ENCODE measurements around the gene HTR4. TPM values are rescaled to one million over a fixed set of nuclear protein-coding genes. Genes with fewer than 3 reads are reported as not detected.

The HTR4 gene
- total and polyA plus RNA-seq, 2 of the 4 experiments (the other 2 are of a cell fraction) = not detected

DNA sequence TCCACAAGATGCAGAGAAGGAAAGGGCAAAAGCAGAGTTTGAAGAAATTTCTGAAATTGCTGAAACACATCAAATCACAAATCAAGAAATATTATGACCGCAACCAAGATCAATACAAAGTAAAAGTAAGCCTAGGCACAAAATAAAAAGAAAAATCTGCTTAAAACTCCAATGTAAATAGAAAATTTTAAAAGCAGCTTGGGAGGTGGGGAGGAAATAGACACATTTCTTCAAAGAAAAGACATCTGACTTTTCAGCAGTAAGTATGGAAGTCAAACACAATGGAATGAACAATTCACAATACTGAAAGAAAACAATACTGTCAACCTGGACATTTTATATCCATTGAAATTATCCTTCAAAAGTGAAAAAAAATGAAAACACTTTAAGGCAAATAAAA is 55.1 kb downstream of the HTR4 start:
- no peak overlapping the region for H2AK5ac ChIP-seq (ENCODE audit: low read depth, low read length)
- H3K27me3 ChIP-seq (ENCODE audit: control insufficient read depth, insufficient read depth, low read length) = no peaks in the 10 kb centered on the region
- H2BK15ac ChIP-seq (ENCODE audit: low read depth, low read length) = no peak overlapping the region
- H3K9ac ChIP-seq (ENCODE audit: low read depth, low read length) = no peak overlapping the region
- H4K5ac ChIP-seq (ENCODE audit: low read depth, low read length) = no peak overlapping the region
- no peak overlapping the region for H4K91ac ChIP-seq (ENCODE audit: insufficient read depth, low read depth, low read length)
- intact Hi-C loops (cut with micrococcal nuclease) = no loop called here
- H3K18ac ChIP-seq (ENCODE audit: low read depth, low read length) = no peak overlapping the region
- no peak overlapping the region for H4K8ac ChIP-seq (ENCODE audit: low read depth in 2 of 2, low read length in 2 of 2)
- H3K23ac ChIP-seq (ENCODE audit: low read depth, low read length) = no peak overlapping the region
- H3K9me1 ChIP-seq (ENCODE audit: insufficient read depth, low read length) = no peaks in the 10 kb centered on the region
- no peak overlapping the region for H3K27ac ChIP-seq (ENCODE audit: insufficient read depth, low read length)
- no peak overlapping the region for H2BK120ac ChIP-seq (ENCODE audit: low read depth, low read length)
- ChIA-PET POLR2A (ENCODE audit: unreplicated experiment) (no interaction called here), CTCF (no interaction called here)
- H3K4me1 ChIP-seq (ENCODE audit: control insufficient read depth, insufficient read depth, low read length) = no peaks in the 10 kb centered on the region
- TF ChIP-seq RFX5 (IDR thresholded peaks at IDR 0.05; ENCODE audit: low read depth, low read length) = no peak
- no peak for TF ChIP-seq MAFK (IDR thresholded peaks at IDR 0.05; ENCODE audit: low read depth, low read length)
- TF ChIP-seq BHLHE40 (IDR thresholded peaks at IDR 0.05; ENCODE audit: low read depth, low read length) = no peak
- no peak for TF ChIP-seq MXI1 (IDR thresholded peaks at IDR 0.05; ENCODE audit: borderline replicate concordance, low read depth, low read length)
- TF ChIP-seq, protein P1, sequence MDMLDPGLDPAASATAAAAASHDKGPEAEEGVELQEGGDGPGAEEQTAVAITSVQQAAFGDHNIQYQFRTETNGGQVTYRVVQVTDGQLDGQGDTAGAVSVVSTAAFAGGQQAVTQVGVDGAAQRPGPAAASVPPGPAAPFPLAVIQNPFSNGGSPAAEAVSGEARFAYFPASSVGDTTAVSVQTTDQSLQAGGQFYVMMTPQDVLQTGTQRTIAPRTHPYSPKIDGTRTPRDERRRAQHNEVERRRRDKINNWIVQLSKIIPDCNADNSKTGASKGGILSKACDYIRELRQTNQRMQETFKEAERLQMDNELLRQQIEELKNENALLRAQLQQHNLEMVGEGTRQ (IDR thresholded peaks at IDR 0.05; ENCODE audit: low read depth, low read length) = no peak
- no peak for TF ChIP-seq RCOR1 (IDR thresholded peaks at IDR 0.05; ENCODE audit: insufficient replicate concordance, low read length)
- TF ChIP-seq, protein P2, sequence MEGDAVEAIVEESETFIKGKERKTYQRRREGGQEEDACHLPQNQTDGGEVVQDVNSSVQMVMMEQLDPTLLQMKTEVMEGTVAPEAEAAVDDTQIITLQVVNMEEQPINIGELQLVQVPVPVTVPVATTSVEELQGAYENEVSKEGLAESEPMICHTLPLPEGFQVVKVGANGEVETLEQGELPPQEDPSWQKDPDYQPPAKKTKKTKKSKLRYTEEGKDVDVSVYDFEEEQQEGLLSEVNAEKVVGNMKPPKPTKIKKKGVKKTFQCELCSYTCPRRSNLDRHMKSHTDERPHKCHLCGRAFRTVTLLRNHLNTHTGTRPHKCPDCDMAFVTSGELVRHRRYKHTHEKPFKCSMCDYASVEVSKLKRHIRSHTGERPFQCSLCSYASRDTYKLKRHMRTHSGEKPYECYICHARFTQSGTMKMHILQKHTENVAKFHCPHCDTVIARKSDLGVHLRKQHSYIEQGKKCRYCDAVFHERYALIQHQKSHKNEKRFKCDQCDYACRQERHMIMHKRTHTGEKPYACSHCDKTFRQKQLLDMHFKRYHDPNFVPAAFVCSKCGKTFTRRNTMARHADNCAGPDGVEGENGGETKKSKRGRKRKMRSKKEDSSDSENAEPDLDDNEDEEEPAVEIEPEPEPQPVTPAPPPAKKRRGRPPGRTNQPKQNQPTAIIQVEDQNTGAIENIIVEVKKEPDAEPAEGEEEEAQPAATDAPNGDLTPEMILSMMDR (conservative IDR thresholded peaks at IDR 0.05; ENCODE audit: low read depth, low read length) = no peak
- TF ChIP-seq NFE2L2 (IDR thresholded peaks at IDR 0.05; ENCODE audit: low read depth, low read length) = no peak
- no peak for TF ChIP-seq SMC3 (IDR thresholded peaks at IDR 0.05; ENCODE audit: low read depth, low read length)
- TF ChIP-seq POLR2A (IDR thresholded peaks at IDR 0.05; ENCODE audit: low read depth, low read length) = no peak
- TF ChIP-seq FOS (IDR thresholded peaks at IDR 0.05; ENCODE audit: low read depth, low read length) = no peak
- no peak for TF ChIP-seq MAZ (IDR thresholded peaks at IDR 0.05; ENCODE audit: borderline replicate concordance, low read depth, low read length)
- no peak for TF ChIP-seq CEBPB (IDR thresholded peaks at IDR 0.05; ENCODE audit: low read depth, low read length)
- TF ChIP-seq RAD21 (IDR thresholded peaks at IDR 0.05; ENCODE audit: low read length) = no peak
- TF ChIP-seq CHD1 (IDR thresholded peaks at IDR 0.05; ENCODE audit: low read depth, low read length) = no peak
- TF ChIP-seq, protein P3, sequence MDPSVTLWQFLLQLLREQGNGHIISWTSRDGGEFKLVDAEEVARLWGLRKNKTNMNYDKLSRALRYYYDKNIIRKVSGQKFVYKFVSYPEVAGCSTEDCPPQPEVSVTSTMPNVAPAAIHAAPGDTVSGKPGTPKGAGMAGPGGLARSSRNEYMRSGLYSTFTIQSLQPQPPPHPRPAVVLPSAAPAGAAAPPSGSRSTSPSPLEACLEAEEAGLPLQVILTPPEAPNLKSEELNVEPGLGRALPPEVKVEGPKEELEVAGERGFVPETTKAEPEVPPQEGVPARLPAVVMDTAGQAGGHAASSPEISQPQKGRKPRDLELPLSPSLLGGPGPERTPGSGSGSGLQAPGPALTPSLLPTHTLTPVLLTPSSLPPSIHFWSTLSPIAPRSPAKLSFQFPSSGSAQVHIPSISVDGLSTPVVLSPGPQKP (IDR thresholded peaks at IDR 0.05; ENCODE audit: borderline replicate concordance, low read depth, low read length) = no peak
- H3K79me1 ChIP-seq (ENCODE audit: low read depth in 1 of 2, low read length in 2 of 2) = no peaks in the 10 kb centered on the region
- no CpG with 5 or more reads among the region's 1 CpG for WGBS, 2 experiments (ENCODE audit: extremely low coverage in 2 of 2, insufficient read length in 1 of 2)
- no peak overlapping the region for H3K56ac ChIP-seq (ENCODE audit: extremely low read depth, insufficient read depth, low read length)
- dilution Hi-C loops (cut with HindIII; ENCODE audit: low sequenced_read_pairs, unreplicated experiment) = no loop called here
- no peak overlapping the region for H3K14ac ChIP-seq (replicated peaks; ENCODE audit: low read depth, low read length)
- no peak overlapping the region for H3K4ac ChIP-seq (ENCODE audit: low read depth, low read length)
- H3K36me3 ChIP-seq (ENCODE audit: control insufficient read depth, insufficient read depth, low read length) = no peaks in the 10 kb centered on the region
- H2BK20ac ChIP-seq (ENCODE audit: low read depth, low read length) = no peak overlapping the region
- no peak overlapping the region for H3K4me3 ChIP-seq (ENCODE audit: insufficient read depth, low read depth, low read length)
- H2AK9ac ChIP-seq (replicated peaks; ENCODE audit: low read depth, low read length, poor library complexity) = no peak overlapping the region
- no peaks in the 10 kb centered on the region for H4K20me1 ChIP-seq (ENCODE audit: insufficient read depth, low read length)
- DNase-seq = no peak
- no TSS peak for BruUV-seq (replicated peaks)
- no peak overlapping the region for H3K4me2 ChIP-seq (ENCODE audit: low read depth, low read length)
- H3K9me3 ChIP-seq (ENCODE audit: control insufficient read depth, insufficient read depth, low read length) = no peaks in the 10 kb centered on the region
- in situ Hi-C loops (cut with MboI; ENCODE audit: low sequenced_read_pairs) = no loop called here
- H2BK5ac ChIP-seq (ENCODE audit: low read depth, low read length, poor library complexity, severe bottlenecking) = no peak overlapping the region
- no peak overlapping the region for H2AFZ ChIP-seq (replicated peaks; ENCODE audit: low read length, poor library complexity)
- ATAC-seq (ENCODE audit: low read depth) = no peak

Data from IMR-90 (cell line).